GM23338 (cell line): ENCODE data around the gene TMEM178B. TPM values are rescaled to one million over a fixed set of nuclear protein-coding genes. Genes with fewer than 3 reads are reported as not detected.

Experiments
- ATAC-seq: fragments of 200-7000 bp; cut with Tn5 transposase; 3 replicates; pipeline ENCODE4 v1.9.1; 2020
- DNase-seq: peaks from one replicate; pipeline ENCODE4 v3.0.0-alpha.2; 2015; ENCODE audit warnings: low spot score
- H2AFZ ChIP-seq: fragments of 200-600 bp; sonication (generic); 2 replicates; pipeline ENCODE4 v1.8.0; 2016; ENCODE audit warnings: antibody characterized with exemption, mild to moderate bottlenecking, moderate library complexity
- H3F3A ChIP-seq: fragments of 200-600 bp; sonication (generic); replicated peaks from 2 replicates; pipeline ENCODE4 v1.8.0; 2017; ENCODE audit warnings: antibody characterized with exemption, mixed run types, low read depth
- H3K27ac ChIP-seq: fragments of 200-600 bp; sonication (generic); 2 replicates; pipeline ENCODE4 v1.6.1; 2016; ENCODE audit warnings: low read depth
- H3K27me3 ChIP-seq: fragments of 200-600 bp; sonication (generic); 2 replicates; pipeline ENCODE4 v1.8.0; 2016; ENCODE audit warnings: mild to moderate bottlenecking, mixed run types, moderate library complexity; ENCODE audit not compliant: insufficient read depth
- H3K36me3 ChIP-seq: fragments of 200-600 bp; sonication (generic); 2 replicates; pipeline ENCODE4 v1.8.0; 2016; ENCODE audit warnings: mild to moderate bottlenecking; ENCODE audit not compliant: insufficient read depth
- H3K4me1 ChIP-seq: fragments of 200-600 bp; sonication (generic); 2 replicates; pipeline ENCODE4 v1.8.0; 2016; ENCODE audit warnings: mild to moderate bottlenecking, moderate library complexity; ENCODE audit not compliant: insufficient read depth
- H3K4me2 ChIP-seq: fragments of 200-600 bp; sonication (generic); 2 replicates; pipeline ENCODE4 v1.7.1; 2017; ENCODE audit warnings: mixed run types
- H3K4me3 ChIP-seq: fragments of 200-600 bp; sonication (generic); 2 replicates; pipeline ENCODE4 v1.6.1; 2016; ENCODE audit warnings: mixed run types
- H3K79me2 ChIP-seq: fragments of 200-600 bp; sonication (generic); replicated peaks from 2 replicates; pipeline ENCODE4 v1.8.0; 2017; ENCODE audit warnings: mild to moderate bottlenecking; ENCODE audit not compliant: insufficient read depth
- H3K9me2 ChIP-seq: fragments of 200-600 bp; sonication (generic); 2 replicates; pipeline ENCODE4 v1.8.0; 2017; ENCODE audit not compliant: insufficient read depth
- H4K20me1 ChIP-seq: fragments of 200-600 bp; sonication (generic); replicated peaks from 2 replicates; pipeline ENCODE4 v1.8.0; 2017; ENCODE audit warnings: mild to moderate bottlenecking; ENCODE audit not compliant: insufficient read depth
- H3K27ac Mint-ChIP-seq: 2 replicates; pipeline ENCODE4 v1.8.0; 2020; ENCODE audit warnings: inconsistent platforms, mild to moderate bottlenecking, moderate library complexity, mixed read lengths
- H3K27me3 Mint-ChIP-seq: 3 replicates; pipeline ENCODE4 v1.8.0; 2022; ENCODE audit warnings: low read depth, mild to moderate bottlenecking, moderate library complexity, mixed read lengths, inconsistent platforms; ENCODE audit not compliant: insufficient read depth, poor library complexity
- H3K36me3 Mint-ChIP-seq: 3 replicates; pipeline ENCODE4 v1.8.0; 2021; ENCODE audit warnings: low read depth, mild to moderate bottlenecking, inconsistent platforms, moderate library complexity, mixed read lengths
- H3K4me1 Mint-ChIP-seq: 3 replicates; pipeline ENCODE4 v1.8.0; 2020; ENCODE audit warnings: mild to moderate bottlenecking, inconsistent platforms, mixed read lengths
- H3K4me3 Mint-ChIP-seq: 3 replicates; pipeline ENCODE4 v1.8.0; 2021; ENCODE audit warnings: moderate library complexity, mild to moderate bottlenecking, inconsistent platforms, mixed read lengths
- H3K9me3 Mint-ChIP-seq: 3 replicates; pipeline ENCODE4 v1.8.0; 2020; ENCODE audit warnings: moderate library complexity, mild to moderate bottlenecking, inconsistent platforms, mixed read lengths
- CREB1 ChIP-seq: fragments of 250-450 bp; sonication (Bioruptor Pico); IDR thresholded peaks from 2 replicates; pipeline ENCODE4 v1.5.0; 2020; ENCODE audit warnings: low read depth, mild to moderate bottlenecking, moderate library complexity
- EZH2 ChIP-seq: fragments of 200-600 bp; sonication (generic); IDR thresholded peaks from one replicate; pipeline ENCODE4 v1.8.0; 2017; ENCODE audit warnings: antibody characterized with exemption, mild to moderate bottlenecking, low read depth; ENCODE audit not compliant: unreplicated experiment
- EZH2phosphoT487 ChIP-seq: fragments of 200-600 bp; sonication (generic); IDR thresholded peaks from one replicate; pipeline ENCODE4 v1.8.1; 2018; ENCODE audit warnings: antibody characterized with exemption; ENCODE audit not compliant: unreplicated experiment
- JUNB ChIP-seq: IDR thresholded peaks from one replicate; pipeline ENCODE4 v1.6.1; 2016; ENCODE audit warnings: antibody characterized with exemption; ENCODE audit not compliant: unreplicated experiment
- NANOG ChIP-seq: IDR thresholded peaks from 2 replicates; pipeline ENCODE4 v1.6.1; 2016; ENCODE audit warnings: antibody characterized with exemption, borderline replicate concordance
- POLR2AphosphoS5 ChIP-seq: IDR thresholded peaks from 2 replicates; pipeline ENCODE4 v1.6.1; 2016; ENCODE audit warnings: antibody characterized with exemption, low read depth
- STAT1 ChIP-seq: IDR thresholded peaks from one replicate; pipeline ENCODE4 v1.6.1; 2016; ENCODE audit warnings: antibody characterized with exemption; ENCODE audit not compliant: unreplicated experiment
- polyA plus RNA-seq: library from polyadenylated mRNA; unstranded; fragments of >200 nt; fragmentation: Nextera tagmentation; extraction: Ambion mirVana; gene quantifications from 2 replicates; pipeline ENCODE4 v1.2.1, GENCODE V29; 2016
- total RNA-seq: library from RNA; depleted of rRNA; stranded (reverse); fragments of >200 nt; shearing (Covaris generic); gene quantifications from 2 replicates; pipeline ENCODE4 v1.2.3, GENCODE V29; 2014
- TF ChIP-seq, protein P1 (sequence below), 2 experiments: fragments of 200-600 bp in 1 of 2; sonication (generic) in 1 of 2; conservative IDR thresholded peaks; 2 replicates each; pipeline versions ENCODE4 v1.5.1 to v1.6.1; 2016 to 2017; ENCODE audit warnings: antibody characterized with exemption in 2 of 2, low read depth in 2 of 2, mild to moderate bottlenecking in 2 of 2, moderate library complexity in 1 of 2
- TF ChIP-seq, protein P2 (sequence below): IDR thresholded peaks from 2 replicates; pipeline ENCODE4 v1.6.1; 2016; ENCODE audit warnings: antibody characterized with exemption
- TF ChIP-seq, protein P3 (sequence below): IDR thresholded peaks from one replicate; pipeline ENCODE4 v1.6.1; 2018; ENCODE audit warnings: antibody characterized with exemption; ENCODE audit not compliant: unreplicated experiment

The TMEM178B gene
- total and polyA plus RNA-seq, 2 experiments from 2014 or later = 4.9 to 15.6 TPM

DNA sequence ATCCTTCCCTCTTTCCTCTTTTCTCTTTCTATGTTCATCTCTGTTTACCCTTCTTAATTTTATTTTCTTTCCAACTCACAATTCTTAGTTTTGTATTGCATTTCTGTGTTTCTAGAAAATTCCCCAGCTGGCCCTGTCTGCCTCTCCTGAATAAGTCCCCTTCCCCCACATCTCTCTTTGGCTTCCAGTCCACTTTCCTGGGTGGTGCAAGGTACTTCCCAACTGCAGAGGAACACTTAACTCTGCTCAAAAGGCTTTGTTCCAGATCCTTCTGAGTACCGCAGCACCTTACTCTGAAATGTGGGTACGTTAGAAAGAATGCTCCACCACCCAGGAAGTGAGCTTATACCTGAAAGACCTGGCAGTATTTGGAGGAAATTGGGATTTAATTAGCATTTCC, 227.0 kb downstream of the TMEM178B start (continued):
- TF ChIP-seq, protein P1, sequence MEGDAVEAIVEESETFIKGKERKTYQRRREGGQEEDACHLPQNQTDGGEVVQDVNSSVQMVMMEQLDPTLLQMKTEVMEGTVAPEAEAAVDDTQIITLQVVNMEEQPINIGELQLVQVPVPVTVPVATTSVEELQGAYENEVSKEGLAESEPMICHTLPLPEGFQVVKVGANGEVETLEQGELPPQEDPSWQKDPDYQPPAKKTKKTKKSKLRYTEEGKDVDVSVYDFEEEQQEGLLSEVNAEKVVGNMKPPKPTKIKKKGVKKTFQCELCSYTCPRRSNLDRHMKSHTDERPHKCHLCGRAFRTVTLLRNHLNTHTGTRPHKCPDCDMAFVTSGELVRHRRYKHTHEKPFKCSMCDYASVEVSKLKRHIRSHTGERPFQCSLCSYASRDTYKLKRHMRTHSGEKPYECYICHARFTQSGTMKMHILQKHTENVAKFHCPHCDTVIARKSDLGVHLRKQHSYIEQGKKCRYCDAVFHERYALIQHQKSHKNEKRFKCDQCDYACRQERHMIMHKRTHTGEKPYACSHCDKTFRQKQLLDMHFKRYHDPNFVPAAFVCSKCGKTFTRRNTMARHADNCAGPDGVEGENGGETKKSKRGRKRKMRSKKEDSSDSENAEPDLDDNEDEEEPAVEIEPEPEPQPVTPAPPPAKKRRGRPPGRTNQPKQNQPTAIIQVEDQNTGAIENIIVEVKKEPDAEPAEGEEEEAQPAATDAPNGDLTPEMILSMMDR (conservative IDR thresholded peaks at IDR 0.05; ENCODE audit: low read depth in 2 of 2) = no peak
- TF ChIP-seq JUNB (no peak), POLR2AphosphoS5 (no peak), EZH2phosphoT487 (no peak), EZH2 (no peak), STAT1 (no peak), NANOG (no peak), CREB1 (CRISPR knock-in tag) (no peak)
- TF ChIP-seq, protein P2, sequence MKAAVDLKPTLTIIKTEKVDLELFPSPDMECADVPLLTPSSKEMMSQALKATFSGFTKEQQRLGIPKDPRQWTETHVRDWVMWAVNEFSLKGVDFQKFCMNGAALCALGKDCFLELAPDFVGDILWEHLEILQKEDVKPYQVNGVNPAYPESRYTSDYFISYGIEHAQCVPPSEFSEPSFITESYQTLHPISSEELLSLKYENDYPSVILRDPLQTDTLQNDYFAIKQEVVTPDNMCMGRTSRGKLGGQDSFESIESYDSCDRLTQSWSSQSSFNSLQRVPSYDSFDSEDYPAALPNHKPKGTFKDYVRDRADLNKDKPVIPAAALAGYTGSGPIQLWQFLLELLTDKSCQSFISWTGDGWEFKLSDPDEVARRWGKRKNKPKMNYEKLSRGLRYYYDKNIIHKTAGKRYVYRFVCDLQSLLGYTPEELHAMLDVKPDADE = no peak
- TF ChIP-seq, protein P3, sequence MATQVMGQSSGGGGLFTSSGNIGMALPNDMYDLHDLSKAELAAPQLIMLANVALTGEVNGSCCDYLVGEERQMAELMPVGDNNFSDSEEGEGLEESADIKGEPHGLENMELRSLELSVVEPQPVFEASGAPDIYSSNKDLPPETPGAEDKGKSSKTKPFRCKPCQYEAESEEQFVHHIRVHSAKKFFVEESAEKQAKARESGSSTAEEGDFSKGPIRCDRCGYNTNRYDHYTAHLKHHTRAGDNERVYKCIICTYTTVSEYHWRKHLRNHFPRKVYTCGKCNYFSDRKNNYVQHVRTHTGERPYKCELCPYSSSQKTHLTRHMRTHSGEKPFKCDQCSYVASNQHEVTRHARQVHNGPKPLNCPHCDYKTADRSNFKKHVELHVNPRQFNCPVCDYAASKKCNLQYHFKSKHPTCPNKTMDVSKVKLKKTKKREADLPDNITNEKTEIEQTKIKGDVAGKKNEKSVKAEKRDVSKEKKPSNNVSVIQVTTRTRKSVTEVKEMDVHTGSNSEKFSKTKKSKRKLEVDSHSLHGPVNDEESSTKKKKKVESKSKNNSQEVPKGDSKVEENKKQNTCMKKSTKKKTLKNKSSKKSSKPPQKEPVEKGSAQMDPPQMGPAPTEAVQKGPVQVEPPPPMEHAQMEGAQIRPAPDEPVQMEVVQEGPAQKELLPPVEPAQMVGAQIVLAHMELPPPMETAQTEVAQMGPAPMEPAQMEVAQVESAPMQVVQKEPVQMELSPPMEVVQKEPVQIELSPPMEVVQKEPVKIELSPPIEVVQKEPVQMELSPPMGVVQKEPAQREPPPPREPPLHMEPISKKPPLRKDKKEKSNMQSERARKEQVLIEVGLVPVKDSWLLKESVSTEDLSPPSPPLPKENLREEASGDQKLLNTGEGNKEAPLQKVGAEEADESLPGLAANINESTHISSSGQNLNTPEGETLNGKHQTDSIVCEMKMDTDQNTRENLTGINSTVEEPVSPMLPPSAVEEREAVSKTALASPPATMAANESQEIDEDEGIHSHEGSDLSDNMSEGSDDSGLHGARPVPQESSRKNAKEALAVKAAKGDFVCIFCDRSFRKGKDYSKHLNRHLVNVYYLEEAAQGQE = no peak

DNA sequence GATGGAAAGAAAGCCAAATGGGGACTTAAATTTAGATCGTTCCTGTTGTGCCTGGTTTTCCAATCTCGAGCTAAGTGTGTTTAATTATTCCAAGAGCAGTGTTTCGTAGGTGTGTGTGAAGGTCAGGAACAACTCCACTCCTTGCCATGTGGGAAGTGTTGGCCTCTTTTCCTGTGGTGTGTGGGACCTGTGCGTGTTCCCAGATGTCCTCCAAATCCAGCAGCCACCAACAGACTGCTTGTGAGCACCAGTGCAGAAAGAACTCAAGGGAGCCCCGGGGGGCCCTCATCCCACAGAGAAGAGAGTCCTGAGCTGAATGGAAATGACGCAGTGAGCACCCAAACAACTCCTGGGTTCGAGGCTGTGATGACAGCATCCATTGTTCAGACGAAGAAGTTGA, 227.7 kb downstream of the TMEM178B start:
- Histone ChIP-seq H3F3A (no peaks in the 10 kb centered on the region), H3K4me2 (no peak overlapping the region), H3K4me3 (no peak overlapping the region), H3K79me2 (no peaks in the 10 kb centered on the region; the same call in 1 of the 2 replicates), H4K20me1 (0 out of 2 replicates have a peak, but pooled peaks cover 5% of the 10 kb centered on the region), H3K36me3 (no peaks in the 10 kb centered on the region), H3K4me1 (peaks cover 7% of the 10 kb centered on the region), H2AFZ (no peak overlapping the region), H3K9me2 (peaks cover 8% of the 10 kb centered on the region; the same call in 1 of the 2 replicates), H3K27me3 (no peaks in the 10 kb centered on the region), H3K27ac (no peak overlapping the region)
- ATAC-seq = no peak
- Mint-ChIP-seq H3K27ac (no peak overlapping the region), H3K4me1 (peaks cover 12% of the 10 kb centered on the region), H3K4me3 (no peak overlapping the region), H3K27me3 (peaks cover 7% of the 10 kb centered on the region), H3K36me3 (no peaks in the 10 kb centered on the region; the same call in 2 of the 3 replicates), H3K9me3 (no peaks in the 10 kb centered on the region)
- DNase-seq = no peak
- TF ChIP-seq, protein P1 (conservative IDR thresholded peaks at IDR 0.05; ENCODE audit: low read depth in 2 of 2) = no peak
